NCI-H774 (cell line): Measurements from ENCODE around the gene ZNF280D.

Experiments used
- DNase-seq: peaks from one replicate; lab custom pipeline; 2025; lab: John Stamatoyannopoulos, UW

The ZNF280D gene

DNA sequence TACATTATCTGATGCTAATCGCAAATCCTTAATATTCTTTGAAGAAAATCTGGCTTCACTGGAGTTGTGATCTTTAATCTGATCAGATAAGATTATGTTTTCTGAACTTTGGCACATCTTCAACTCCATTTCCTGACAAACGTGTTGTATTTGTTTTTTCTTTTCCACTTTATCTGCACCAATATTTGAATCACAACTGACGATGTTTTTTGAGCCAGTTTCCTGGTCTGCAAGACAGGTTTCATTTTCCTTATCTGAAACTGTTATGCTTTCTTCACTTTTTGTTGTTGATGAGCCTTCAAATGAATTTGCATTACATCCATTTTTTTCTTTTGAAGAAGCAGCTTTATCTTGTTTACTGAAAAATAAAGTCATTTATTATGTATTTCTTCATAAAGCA is 101.5 kb downstream of the ZNF280D start:
- no peak for DNase-seq

DNA sequence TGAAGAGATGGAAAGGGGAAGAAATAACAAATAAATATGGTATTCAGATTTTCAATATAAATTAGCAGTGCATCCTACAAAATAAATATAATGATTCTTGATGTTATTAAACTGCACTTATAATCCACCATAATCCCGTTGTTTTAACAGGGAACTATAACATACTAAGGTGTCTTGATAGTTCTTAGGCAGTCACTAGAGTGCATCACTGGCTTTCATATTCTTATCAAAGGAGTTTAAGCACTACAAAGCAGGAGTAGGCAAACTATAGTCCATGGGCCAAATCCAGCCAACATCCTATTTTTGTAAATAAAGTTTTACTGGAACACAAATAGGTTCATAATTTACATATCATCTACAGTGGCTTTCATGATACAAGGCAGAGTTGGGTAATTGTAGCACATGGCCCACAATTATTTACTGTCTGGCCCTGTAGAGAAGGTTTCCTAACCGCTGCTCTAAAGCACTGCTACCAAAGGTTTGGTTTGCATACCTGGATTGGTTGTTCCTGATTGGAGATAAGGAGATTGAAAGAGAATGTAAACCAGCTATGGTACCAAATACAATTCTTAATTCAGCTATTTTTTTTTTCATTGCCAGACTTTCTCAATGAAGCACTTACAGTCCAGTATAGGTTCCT is 104.3 kb downstream of the ZNF280D start:
- no peak for DNase-seq

DNA sequence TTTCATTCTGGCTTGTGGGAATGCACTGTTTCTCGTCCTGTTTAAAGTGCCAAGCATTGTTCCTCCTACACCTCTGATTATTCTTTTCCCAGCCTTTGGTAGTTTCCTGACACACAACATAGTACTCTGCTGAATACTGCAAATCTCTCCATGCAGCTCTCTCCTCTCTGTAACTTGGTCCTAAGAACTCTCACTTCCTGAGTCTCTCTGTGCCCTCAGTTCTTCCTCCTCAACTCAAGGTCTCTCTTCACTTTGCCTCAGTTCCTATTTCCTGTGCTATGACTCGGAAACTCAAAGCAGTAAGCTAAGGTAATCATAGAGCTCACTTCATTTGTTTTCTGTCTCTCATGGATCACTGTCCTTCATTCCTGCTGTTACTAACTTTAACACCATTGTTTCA is 113.4 kb downstream of the ZNF280D start:
- no peak for DNase-seq

DNA sequence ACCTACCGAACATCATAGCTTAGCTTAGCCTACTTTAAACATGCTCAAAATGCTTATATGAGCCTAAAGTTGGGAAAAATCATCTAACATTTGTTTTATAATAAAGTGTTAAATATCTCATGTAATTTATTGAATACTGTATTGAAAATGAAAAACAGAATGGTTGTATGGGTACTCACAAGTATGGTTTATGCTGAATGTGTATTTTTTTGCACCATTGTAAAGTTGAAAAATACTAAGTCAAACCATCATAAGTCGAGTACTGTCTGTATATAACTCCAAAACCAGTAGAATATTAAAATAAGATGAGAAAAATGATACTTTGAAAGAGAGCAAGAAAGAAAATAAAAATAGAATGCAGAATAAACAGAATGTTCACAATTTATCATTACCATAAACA is 115.7 kb downstream of the ZNF280D start:
- no peak for DNase-seq

DNA sequence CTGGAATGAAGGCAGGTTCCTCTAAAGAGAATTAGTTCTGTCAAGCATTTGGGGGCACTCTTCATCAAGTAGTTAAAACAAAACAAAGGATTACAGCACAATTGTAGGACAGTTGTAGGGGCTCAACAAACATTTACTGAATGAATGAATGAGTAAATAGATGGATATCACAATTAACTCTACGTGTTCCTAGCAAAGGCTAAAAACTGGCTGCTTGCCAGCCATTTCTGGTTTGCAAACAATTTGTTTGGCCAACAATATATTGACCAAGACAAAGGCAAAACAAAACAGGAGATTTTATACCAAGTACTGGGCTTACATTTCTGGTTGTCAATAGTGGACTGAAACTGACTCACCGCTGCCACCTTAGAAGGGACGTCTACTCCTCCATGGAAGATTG is 116.8 kb downstream of the ZNF280D start:
- DNase-seq, result peak; percentile 44

DNA sequence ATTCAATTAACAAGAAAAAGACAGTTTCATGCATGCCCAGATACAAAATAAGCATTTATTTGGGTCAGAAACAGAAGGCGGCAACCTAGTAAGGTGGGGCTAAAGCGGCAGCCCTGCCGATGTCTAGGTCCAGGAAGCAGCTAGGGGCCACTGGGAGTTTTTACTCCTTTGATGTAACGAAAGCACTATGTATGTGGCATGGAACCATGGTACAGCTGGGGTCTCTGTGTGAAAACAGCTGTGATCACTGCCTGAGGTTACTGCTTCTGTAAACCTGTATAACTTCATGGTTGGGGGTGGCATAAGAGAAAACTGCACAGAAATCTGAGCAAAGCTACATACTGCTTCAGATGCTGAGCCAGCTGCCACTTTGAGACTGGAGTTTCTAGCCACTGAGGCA is 119.5 kb downstream of the ZNF280D start:
- DNase-seq, result no peak

DNA sequence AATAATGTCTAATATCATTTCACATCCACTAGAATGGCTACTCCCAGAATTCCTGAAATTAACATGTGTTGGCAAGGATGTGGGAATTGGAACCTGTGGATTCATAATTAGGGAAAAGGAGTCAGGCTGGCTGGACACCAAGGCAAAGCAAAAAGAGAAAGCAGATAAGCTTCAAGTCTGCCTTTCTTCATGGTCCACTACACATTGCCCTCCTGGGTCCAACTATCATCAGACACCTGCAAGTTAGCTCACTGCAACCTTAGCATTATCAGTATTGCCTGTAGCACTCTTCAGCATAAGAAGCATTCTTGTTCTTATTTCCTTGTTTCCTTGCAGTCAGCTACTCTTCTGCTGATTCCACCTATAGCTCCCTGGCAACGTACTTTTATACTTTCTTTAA is 124.3 kb downstream of the ZNF280D start:
- no peak for DNase-seq

DNA sequence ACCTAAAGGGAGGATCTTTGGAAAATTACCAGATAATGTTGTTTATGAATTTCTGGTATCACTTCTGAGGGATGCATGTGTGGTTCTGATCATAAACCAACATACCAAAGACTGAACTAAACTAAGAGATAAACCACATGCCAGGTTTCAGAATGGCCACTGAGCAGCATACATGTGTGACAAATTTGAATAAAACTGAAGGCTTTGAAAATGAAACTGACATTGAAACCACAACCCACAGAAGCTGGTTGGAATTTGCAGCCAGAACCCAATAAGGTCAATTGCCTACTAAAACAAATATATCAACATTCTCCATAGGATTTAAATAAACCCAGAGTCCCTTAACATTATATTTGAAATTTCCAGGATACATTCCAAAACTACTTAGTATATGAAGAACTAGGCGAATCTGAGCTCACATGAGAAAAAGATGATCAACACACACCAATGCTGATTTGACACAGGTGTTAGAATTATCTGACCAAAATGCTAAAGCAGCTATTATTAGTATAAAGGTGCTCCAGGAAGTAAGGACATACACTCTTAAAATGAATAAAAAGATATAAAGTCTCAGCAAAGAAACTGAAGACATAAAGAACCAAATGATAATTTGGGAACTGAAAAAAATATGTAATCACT is 125.0 kb downstream of the ZNF280D start:
- no peak for DNase-seq

DNA sequence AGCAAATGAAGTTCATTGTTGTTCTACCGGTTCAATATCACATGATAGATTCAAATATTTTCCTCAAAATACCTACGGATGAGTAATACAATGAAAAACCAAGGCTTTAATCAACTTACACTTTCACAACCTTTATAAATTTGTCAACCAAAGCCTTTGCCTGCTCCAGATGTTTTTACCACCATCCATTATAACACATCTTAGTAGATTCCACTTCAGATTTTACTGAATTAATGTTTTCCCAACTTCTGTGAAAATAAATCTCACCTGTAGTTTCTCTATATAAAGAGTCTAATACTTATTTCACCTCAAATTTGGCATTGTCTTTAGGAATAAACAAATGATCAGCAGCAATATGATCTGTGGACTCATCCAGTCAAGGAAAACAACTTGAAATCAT is 131.1 kb downstream of the ZNF280D start:
- no peak for DNase-seq

DNA sequence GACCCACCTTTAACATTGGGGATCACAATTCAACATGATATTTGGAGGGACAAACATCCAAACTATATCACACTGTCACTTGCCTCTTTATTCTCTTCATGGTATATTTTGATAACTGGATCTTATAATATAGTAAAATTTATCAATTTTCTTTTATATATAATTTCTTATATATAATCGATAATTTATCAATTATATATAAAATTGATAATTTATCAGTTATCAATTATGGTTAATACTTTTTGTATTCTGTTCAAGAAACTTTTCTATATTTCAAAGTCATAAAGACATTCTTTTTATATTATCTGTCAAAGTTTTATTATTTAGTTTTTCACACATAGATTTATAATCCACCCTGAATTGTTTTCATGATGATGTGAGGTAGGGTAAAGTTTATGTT is 132.9 kb downstream of the ZNF280D start:
- no peak for DNase-seq

DNA sequence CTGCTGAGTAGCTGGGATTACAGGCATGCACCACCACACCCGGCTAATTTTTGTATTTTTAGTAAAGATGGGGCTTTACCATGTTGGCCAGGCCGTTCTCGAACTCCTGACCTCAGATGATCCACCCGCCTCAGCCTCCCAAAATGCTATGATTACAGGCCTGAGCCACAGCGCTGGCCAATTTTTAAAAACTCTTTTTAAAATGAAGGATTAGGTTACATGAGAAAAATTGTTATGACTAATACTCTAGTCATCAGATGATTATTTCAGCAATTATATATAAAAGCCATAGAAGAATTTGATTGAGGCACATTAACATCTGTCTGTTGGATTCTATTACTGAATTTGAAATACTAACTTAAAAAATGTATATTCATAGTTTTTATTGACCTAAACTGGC is 134.3 kb downstream of the ZNF280D start:
- DNase-seq, result no peak

DNA sequence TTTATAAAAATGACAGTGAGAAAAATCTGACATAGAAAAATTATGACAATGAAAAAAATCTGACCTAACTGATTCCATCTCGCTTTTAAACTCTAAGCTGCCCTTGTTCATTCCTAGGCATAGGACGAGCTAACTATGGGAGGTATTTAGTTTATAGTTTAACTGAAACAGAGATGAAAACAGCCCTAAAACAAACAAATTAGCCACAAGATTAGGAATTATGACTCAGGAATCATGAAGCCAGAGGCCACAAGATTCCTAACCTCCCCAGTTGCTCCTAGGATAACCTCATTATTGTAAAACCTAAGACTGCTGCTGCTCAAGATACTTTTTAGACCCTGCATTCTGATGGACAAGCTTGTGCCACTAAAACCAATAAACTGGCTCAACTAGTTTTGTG is 145.6 kb downstream of the ZNF280D start:
- DNase-seq, result no peak

DNA sequence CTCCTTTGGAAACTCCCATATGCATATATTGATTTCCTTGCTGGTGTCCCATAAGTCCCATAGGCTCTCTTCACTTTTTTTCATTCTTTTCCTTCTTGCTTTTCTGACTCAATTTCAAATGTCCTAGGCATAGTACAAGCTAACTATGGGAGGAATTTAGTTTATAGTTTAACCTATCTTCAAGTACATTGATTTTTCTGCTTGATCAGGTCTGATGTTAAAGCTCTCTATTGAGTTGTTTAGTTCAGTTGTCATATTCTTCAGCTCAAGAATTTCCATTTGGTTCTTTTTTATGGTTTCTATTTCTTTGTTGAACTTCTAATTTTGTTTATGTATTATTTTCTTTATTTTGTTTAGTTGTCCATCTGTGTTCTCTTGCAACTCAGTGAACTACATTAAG is 147.1 kb downstream of the ZNF280D start:
- DNase-seq, result no peak

DNA sequence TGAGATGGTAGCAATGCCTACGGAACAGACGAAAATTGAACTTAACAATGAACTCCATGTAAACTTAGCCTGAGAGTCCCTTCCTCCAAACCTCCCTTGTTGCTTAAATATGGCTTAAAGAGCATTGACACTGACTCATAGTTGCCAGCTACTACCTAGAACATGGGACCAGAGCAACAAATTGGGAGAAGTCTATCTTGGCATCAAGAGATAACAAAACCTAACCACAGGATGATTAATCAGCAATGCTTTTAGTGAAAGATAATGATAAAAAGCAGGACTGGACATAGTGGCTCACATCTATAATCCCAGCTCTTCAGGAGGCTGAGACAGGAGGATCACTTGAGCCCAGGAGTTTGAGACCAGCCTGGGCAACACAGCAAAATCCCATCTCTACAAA is 150.5 kb downstream of the ZNF280D start:
- no peak for DNase-seq
